Ammon's horn (tissue), 1 donor: Measurements from ENCODE around the gene MTARC2.

Source experiments
- DNase-seq: peaks from one replicate; pipeline ENCODE4 v3.0.0-alpha.2; 2016; ENCODE audit warnings: low spot score

Gene MTARC2

DNA sequence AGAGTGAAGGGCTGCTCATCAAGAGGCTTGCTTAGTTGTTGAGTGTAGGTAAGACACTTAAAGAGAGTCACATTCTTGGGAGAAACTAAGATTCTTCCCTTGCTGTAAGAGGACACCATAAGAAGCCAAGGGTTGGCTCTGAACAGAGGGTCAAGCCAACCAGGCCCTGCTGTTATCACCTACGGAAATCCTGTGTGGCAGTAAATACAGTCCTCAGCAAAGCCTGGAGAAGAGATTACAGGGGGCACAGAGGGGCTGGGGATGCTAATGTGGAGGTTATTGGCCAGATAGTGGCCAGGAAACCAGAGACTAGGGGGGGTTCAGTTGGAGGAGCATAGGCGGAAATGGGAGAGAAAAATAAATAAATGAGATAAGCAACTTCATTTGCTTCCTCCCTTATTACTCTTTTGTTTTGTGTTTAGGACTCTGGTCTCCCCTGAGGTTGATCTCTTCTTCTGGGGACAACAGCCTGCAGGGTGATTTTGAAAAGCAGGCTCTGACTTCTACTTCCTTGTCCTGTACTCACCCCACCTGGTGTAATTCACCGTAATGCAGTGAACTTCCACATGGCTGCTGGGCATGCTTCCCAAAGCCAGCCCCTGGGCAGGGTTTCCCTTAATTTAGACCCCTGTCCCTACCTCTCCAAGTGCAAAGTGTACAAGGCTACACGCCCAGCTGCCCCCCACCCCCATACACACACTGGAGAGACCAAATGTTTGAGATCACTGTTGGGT, 79.5 kb downstream of the MTARC2 start:
- DNase-seq = no peak

DNA sequence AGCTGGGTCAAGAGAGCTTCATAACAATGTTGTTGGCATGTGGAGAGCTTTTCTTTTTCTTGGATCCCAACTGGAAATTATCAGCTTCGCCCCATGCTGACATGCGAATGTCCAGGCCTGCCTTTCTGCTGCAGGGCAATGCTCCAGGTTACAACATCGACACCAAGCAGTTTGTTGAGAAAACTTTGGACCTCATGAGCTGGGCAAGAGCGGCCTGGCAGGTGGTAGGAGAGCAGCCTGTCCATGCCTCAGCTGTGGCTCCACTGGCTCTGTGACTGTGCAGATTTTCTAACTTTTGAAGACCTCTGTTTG, 80.0 kb downstream of the MTARC2 start:
- no peak for DNase-seq

DNA sequence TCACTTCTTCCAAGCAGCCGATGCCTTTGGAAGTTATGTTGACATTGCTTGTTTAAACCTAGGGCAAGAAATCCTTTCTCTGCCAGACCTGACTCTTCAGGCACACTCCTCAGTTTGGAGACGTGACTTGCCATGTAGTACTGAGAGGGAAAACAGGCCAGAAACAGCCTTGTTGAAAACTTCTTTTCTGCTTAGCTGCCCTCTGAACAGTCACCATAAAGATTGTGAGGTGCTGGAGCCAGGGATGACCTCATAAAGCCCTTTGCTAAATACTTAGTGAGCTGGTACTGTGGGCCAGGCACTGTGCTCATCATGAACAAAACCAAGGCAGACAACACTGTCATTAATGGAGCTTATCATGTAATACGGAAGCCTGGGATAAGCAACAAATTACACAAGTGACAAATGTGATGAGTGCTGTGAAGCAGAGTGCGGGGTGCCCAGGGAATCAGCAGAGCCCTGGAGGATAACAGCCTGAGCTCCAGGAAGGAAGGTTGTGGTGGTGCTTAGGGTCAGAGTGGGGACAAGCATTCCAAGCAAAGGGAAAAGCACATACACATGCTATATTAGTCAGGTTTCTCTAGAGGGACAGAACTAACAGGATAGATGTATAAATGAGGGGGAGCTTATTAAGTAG, 80.9 kb downstream of the MTARC2 start:
- DNase-seq = no peak

DNA sequence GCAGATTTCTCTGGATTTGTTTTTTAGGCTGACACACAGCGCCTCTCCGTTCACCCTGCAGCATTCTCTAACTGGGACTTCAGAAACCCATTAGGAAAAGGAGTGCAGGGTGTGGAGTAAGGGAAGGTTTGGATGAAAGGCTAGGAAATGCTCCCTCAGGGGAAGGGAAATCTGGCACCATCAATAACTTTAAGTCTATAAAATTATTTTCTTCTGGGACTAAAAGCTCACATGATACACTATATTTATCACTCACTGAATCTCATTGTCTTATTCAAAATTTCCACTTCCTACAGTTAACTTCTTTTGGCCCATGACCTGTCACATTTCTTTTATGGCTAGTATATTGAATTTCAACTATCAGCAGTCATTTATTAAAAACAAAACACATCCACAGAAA, 85.3 kb downstream of the MTARC2 start:
- no peak for DNase-seq
